Activated CD4-positive, CD25-positive, alpha-beta regulatory T cell (primary cell): ENCODE measurements around the gene ADPRHL1.

Experiments
- DNase-seq, 4 experiments: peaks; one replicate each; lab custom pipeline; 2025; lab: John Stamatoyannopoulos, UW

Gene ADPRHL1

GRCh38 chr13:113350065-113350937 is 103.0 kb downstream of the ADPRHL1 start:
- DNase-seq: no peak
